ENCODE measurements around the gene ERN1.

The ERN1 gene

GRCh38 chr17:64148699-64149098 lies 18.8 kb upstream of the ERN1 start:
- DNase-seq (ENCODE audit: low read depth) = no peak
- no peak overlapping the region for H3K4me3 ChIP-seq (ENCODE audit: control insufficient read depth, low read depth, low read length)
- TF ChIP-seq CTCF (IDR thresholded peaks at IDR 0.05; ENCODE audit: control insufficient read depth, insufficient read depth, low read depth, low read length, missing control alignments) = peak; percentile 13

GRCh38 chr17:64148017-64148631 lies 18.2 kb upstream of the ERN1 start:
- no peak overlapping the region for H3K4me3 ChIP-seq (ENCODE audit: control insufficient read depth, low read depth, low read length)
- DNase-seq (ENCODE audit: low read depth) = no peak
- TF ChIP-seq CTCF (IDR thresholded peaks at IDR 0.05; ENCODE audit: control insufficient read depth, insufficient read depth, low read depth, low read length, missing control alignments) = no peak

- peak overlapping the region; percentile 78; the same call in 1 of the 2 replicates for H3K4me3 ChIP-seq (ENCODE audit: control insufficient read depth, low read depth, low read length)
- TF ChIP-seq CTCF (IDR thresholded peaks at IDR 0.05; ENCODE audit: control insufficient read depth, insufficient read depth, low read depth, low read length, missing control alignments) = no peak
- no peak for DNase-seq (ENCODE audit: low read depth)
These were observed 17.4 kb upstream of the ERN1 start for GRCh38 chr17:64147110-64148016.

GRCh38 chr17:64146418-64147109 lies 16.6 kb upstream of the ERN1 start:
- DNase-seq (ENCODE audit: low read depth) = no peak
- no peak for TF ChIP-seq CTCF (IDR thresholded peaks at IDR 0.05; ENCODE audit: control insufficient read depth, insufficient read depth, low read depth, low read length, missing control alignments)
- peak overlapping the region; percentile 78 for H3K4me3 ChIP-seq (ENCODE audit: control insufficient read depth, low read depth, low read length)

GRCh38 chr17:64145751-64146417 lies 15.9 kb upstream of the ERN1 start:
- no peak for TF ChIP-seq CTCF (IDR thresholded peaks at IDR 0.05; ENCODE audit: control insufficient read depth, insufficient read depth, low read depth, low read length, missing control alignments)
- peak overlapping the region; percentile 78 for H3K4me3 ChIP-seq (ENCODE audit: control insufficient read depth, low read depth, low read length)
- peak; percentile 100 for DNase-seq (ENCODE audit: low read depth)

GRCh38 chr17:64145375-64145750 lies 15.4 kb upstream of the ERN1 start:
- TF ChIP-seq CTCF (IDR thresholded peaks at IDR 0.05; ENCODE audit: control insufficient read depth, insufficient read depth, low read depth, low read length, missing control alignments) = no peak
- DNase-seq (ENCODE audit: low read depth) = no peak
- peak overlapping the region; percentile 78 for H3K4me3 ChIP-seq (ENCODE audit: control insufficient read depth, low read depth, low read length)
